HG02884 (cell line): ENCODE measurements around the gene ZNF70.

ENCODE experiments used
- ATAC-seq: cut with Tn5 transposase; IDR thresholded peaks from one replicate; pipeline ENCODE4 v1.9.1; 2021; ENCODE audit warnings: mild to moderate bottlenecking, moderate library complexity; ENCODE audit not compliant: unreplicated experiment

ZNF70 gene

GRCh38 chr22:23750714-23751440 lies at the start of gene ZNF70:
TSS of gene ZNF70 (minus strand) at chr22:23751112. CDS start at chr22:23745140, 5,972 bp downstream.
- ATAC-seq = no peak

DNA sequence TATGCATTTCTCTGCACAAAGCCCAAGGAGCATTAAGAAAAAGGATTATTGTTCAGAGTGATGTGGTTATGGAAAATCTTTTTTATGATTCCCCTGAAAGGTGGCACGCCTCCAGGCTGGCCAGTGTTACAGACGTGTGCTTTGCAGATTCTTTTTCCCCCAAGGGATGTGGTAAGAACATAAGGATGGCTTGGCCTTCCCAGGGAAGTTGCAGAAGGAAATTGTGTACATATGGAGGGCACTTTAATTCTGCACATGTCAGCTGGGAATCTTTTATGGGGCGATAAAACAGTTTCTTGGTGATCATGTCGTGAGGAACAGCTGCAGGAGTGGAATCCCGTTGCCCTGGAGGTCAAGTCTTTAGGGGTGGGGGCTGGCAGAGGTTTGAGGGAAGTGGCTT lies 45.5 kb upstream of the ZNF70 start:
- no peak for ATAC-seq

- ATAC-seq = no peak
Measured at GRCh38 chr22:23793326-23793725, 42.4 kb upstream of the ZNF70 start.

DNA sequence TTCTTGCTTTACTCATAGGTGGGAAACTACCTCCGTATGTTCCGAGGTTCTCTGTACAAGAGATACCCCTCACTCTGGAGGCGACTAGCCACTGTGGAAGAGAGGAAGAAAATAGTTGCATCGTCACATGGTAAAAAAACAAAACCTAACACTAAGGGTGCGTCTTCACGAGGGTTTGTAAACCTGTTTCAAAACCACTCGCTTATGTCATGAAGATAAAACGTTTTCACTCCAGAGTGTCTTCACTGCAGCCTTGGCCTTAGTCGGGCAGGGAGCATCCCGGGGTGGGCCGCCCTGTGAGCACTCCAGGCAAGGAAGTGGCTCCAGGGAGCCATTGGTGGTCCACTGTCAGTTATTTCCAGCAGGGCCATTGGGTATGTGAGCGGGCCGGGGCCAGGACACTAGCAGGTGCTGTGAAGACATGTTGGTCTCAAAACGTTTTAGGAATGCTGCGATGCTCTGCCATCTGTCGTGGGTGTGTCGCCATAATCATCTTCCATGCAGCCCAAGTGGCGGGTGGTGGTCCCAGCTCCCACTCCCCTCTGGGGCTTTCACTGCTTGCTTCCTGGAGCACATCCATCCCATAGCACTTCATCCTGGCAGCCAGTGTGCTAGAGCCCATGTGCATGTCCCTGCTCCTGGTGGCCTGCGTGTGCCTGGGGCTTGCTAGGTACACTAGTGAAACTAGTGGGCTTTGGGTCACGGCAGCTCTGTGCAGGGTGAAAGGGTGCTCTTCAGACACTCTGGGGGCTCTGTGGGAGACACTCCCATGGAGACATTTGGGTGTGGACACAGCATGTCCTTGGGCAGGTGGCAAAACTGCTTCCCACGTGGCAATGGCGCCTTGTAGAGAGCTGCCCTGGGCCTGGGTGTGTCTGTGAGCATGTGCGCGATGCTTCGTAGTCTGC lies 41.1 kb upstream of the ZNF70 start:
- ATAC-seq = no peak

DNA sequence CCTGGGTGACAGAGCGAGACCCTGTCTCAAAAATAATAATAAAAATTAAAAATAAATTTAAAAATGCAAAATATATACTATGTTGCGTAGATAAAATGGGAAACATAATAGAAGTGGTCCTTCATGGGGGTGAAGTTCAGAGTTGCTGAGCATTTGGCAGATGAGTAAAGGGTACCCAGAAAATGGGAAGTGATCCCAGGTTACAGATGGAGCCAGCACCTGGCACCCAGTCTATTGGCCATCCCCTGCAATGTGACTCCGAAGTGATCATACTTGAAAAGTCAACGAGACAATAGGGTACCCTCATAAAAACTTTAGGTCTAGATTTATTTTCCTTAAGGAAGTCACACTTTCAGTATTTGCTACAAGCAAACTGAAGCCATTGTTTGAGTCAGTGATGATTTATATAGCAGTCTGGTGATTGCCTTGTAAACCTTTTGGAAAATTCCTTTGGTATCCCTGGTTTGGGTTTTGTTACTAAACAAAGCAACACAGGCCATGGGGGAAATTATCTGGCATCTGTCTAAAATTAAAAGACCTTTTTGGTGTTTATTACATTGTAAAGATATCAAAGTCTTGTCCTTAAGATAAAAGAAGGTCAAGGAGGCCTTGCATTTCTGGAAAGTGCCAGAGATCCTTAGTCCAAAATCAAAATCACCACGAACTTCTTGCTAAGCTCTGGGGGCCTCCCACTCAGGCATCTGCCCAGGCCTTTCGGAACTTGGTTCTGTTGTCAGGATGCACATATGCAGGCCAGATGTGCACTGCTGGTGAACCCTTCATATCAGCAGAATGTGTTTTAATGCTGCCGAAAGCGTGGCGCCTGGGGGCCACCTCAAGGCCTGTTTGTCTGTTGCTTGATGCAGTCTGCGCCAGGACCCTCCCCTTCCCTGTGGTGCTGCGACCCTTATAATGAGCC lies 40.2 kb upstream of the ZNF70 start:
- ATAC-seq = no peak

DNA sequence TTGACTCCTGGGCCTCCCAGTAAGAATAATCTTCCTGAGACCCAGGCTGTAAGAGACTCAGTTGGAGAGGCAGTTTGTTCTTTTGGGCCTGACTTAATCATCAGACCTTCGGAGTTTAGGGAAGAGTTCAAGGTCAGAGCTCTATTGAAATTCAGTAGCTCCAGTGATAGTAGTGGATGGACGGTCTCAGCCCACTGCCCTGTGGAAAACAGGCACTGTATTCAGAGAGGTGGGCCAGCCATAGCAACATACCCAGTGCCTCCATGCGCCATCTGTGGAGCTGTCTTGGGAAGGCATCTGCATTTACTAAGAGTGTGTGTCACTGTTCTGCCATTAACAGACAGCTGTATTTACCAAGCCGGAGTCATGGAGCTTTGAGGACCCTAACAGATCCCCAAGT lies 38.7 kb upstream of the ZNF70 start:
- no peak for ATAC-seq

DNA sequence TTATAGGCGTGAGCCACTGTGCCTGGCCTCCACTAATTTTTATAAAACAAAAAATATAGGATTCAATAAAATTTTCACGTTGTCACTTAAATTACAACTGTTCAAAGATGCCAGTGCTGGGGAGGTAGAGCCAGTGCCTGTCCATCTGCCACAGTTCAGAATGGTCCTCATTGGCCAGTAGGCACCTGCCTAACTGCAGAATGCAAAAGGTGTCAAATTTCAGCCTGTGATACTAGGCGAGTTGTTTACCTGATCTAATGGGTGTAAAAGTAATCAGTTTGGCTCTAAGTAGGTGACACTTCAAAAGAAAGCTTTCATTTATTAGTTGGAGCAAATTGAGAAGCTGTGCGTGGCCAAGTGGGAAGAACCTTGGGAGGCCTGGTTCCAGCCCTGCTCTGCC lies 38.2 kb upstream of the ZNF70 start:
- no peak for ATAC-seq

DNA sequence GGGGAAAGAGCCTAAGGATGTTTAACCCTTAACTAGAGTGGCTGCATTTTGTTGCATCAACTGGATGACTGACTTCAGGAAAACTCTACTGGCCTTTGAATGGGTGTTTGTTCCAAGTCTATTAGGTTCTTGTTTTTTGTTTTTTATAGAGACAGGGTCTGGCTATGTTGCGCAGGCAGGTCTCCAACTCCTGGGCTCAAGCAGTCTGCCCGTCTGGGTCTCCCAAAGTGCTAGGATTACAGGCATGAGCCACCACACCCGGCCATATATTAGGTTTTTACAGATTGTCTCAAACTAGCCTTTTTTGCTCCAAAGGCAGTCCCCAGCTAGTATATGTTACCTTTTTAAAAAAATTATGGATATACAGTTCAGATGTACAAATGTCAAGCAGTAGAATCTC lies 37.0 kb upstream of the ZNF70 start:
- no peak for ATAC-seq

DNA sequence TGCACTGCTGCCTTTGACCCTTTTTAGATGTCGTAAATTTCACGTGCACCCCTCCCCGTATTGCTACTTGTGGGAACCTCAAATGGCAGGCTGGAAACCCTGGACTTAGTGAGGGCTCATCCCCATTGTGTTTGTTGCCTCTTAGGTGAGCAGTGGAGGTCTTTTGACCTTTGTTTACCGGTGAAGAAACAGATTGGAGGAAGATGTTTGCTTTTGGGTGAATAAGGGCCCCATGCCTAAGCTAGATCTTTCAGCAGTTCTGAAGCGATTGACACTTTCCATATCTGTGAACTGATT lies 36.6 kb upstream of the ZNF70 start:
- no peak for ATAC-seq

GRCh38 chr22:23786752-23787599 lies 36.1 kb upstream of the ZNF70 start, which contains the start of gene SMARCB1:
TSS of gene SMARCB1 (plus strand) at chr22:23786966. CDS start at chr22:23787170, 204 bp downstream.
- peak; percentile 70 for ATAC-seq

DNA sequence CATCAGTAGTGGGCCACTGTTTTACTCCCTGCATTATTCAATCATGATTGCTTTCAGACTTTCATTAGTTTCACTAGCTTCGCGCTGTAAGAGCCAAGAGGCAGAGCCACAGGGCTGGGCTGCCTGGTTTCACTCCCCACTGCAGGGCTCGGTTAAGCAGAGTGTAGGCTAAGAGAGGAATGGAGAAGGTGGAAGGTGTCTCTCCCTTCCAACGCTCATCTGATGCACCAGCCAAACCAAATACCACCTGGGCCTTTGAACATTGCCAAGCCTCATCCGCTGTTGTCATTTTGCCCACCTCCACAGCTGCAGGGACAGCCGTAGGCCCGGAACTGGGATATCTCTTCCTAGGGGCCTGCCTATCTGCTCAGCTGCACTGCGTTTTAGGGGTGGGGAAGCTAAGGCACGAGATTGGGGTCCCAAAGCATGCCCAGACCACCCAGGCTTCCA lies 35.4 kb upstream of the ZNF70 start:
- ATAC-seq = no peak

DNA sequence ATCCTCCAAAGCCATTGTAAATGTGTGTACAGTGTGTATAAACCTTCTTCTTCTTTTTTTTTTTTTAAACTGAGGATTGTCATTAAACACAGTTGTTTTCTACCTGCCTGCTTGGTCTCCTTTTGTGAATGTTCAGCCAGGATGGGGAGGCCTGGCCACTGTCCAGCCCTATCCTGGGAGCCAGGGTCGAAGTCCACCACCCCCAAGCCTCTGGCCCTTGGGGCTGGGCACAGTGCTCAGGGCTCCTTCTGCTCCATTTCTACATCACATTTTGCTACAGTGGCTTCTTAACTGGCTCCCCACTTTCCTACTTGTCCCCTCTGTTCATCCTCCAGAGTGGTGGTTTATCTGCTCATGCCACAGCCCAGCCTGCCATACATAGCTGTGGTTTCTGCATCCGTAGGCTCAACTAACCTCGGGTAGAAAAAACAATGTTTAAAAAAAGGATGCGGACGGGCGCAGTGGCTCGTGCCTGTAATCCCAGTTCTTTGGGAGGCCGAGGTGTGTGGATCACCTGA lies 33.4 kb upstream of the ZNF70 start:
- ATAC-seq = no peak

DNA sequence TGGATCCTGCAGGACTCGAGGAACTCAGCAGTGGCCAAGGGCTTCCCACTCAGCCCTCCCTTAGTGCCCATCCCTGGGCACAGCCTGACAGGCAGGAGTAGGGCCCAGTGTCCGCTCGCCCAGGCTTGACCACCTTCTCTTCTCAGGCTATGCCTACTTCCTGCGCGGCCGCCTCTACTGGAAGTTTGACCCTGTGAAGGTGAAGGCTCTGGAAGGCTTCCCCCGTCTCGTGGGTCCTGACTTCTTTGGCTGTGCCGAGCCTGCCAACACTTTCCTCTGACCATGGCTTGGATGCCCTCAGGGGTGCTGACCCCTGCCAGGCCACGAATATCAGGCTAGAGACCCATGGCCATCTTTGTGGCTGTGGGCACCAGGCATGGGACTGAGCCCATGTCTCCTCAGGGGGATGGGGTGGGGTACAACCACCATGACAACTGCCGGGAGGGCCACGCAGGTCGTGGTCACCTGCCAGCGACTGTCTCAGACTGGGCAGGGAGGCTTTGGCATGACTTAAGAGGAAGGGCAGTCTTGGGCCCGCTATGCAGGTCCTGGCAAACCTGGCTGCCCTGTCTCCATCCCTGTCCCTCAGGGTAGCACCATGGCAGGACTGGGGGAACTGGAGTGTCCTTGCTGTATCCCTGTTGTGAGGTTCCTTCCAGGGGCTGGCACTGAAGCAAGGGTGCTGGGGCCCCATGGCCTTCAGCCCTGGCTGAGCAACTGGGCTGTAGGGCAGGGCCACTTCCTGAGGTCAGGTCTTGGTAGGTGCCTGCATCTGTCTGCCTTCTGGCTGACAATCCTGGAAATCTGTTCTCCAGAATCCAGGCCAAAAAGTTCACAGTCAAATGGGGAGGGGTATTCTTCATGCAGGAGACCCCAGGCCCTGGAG lies 32.6 kb upstream of the ZNF70 start:
- ATAC-seq = no peak

DNA sequence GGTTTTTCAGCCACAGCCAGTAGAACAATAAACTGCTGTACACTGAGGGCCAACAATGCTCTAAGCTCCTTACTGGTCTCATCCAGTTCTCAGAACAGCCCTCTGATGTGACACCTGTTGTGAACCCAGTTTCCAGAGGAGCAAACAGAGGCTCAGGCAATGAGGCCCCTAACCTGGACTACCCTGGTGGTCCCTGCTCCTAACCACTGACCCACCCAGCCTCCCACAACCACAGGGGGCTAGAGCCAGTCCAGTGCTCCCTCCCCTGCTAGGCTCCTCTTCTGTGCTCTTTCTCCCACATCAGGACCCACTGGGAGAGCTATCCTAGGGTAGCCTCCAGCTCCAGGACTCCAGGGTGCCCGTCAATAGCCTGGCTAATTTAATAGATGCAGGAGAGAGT lies 31.8 kb upstream of the ZNF70 start:
- no peak for ATAC-seq

GRCh38 chr22:23782252-23782651 lies 31.3 kb upstream of the ZNF70 start:
- ATAC-seq = no peak

DNA sequence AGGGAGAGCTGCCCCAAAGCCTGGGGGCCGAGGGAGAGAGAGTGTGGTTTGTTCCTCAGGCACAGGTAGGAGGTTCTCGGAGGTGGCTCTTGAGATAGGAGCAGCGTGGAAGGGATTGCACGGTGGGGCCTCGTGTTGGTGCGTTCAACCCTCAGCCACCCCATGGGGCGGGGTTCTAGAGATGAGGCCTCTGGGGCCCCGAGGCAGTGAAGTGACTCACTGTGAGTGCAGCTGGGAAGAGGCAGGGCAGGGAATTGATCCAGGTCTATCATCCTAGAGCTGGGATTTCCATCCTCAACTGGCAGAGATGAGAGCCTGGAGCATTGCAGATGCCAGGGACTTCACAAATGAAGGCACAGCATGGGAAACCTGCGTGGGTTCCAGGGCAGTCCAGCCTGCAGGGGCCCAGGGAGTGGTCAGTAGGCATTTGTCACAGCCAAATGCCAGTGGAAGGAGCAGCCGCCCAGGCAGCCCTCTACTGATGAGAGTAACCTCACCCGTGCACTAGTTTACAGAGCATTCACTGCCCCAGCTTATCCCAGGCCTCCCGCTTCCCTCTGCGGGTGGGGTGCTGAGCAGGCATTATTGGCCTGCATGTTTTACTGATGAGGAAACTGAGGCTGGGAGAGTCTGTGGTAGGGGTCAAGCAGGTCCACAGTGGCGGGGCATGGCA lies 30.7 kb upstream of the ZNF70 start:
- ATAC-seq = no peak

- no peak for ATAC-seq
Measured at GRCh38 chr22:23781065-23781464, 30.2 kb upstream of the ZNF70 start.

- no peak for ATAC-seq
Measured at GRCh38 chr22:23780146-23780748, 29.3 kb upstream of the ZNF70 start.
